Right lobe of liver (tissue), 4 donors: ENCODE data around the gene GJB1.

Experiments
- POLR2A ChIP-seq: fragments of 450-650 bp; IDR thresholded peaks from one replicate; pipeline ENCODE4 v1.6.1; 2017; ENCODE audit warnings: antibody characterized with exemption, mild to moderate bottlenecking
- TF ChIP-seq, protein P1 (sequence below), 4 donors: fragments of 200-600 bp in 3 of 4; fragments of 450-650 bp in 1 of 4; IDR thresholded peaks; one replicate each; pipeline versions ENCODE4 v1.5.1 to v1.8.0; 2016 to 2022; ENCODE audit warnings: antibody characterized with exemption in 4 of 4, mild to moderate bottlenecking in 2 of 4
- donor health status: DM: no; HTN: no; CAD: no.
- donor health status: DM: no; HTN: no; CAD: no.
- donor health status: DM: no; HTN: yes; CAD: no.

- TF ChIP-seq, protein P1, sequence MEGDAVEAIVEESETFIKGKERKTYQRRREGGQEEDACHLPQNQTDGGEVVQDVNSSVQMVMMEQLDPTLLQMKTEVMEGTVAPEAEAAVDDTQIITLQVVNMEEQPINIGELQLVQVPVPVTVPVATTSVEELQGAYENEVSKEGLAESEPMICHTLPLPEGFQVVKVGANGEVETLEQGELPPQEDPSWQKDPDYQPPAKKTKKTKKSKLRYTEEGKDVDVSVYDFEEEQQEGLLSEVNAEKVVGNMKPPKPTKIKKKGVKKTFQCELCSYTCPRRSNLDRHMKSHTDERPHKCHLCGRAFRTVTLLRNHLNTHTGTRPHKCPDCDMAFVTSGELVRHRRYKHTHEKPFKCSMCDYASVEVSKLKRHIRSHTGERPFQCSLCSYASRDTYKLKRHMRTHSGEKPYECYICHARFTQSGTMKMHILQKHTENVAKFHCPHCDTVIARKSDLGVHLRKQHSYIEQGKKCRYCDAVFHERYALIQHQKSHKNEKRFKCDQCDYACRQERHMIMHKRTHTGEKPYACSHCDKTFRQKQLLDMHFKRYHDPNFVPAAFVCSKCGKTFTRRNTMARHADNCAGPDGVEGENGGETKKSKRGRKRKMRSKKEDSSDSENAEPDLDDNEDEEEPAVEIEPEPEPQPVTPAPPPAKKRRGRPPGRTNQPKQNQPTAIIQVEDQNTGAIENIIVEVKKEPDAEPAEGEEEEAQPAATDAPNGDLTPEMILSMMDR (IDR thresholded peaks at IDR 0.05), result no peak
- no peak for TF ChIP-seq POLR2A
These were observed 12.5 kb downstream of the GJB1 start for GRCh38 chrX:71235482-71235881.
